ENCODE data around the gene ZFAND3. TPM values are rescaled to one million over a fixed set of nuclear protein-coding genes. Genes with fewer than 3 reads are reported as not detected.

The ZFAND3 gene
- total and polyA plus RNA-seq, 2 donors (not counting 1 experiment from before 2014, with no cell fraction given), result 13.5 to 58.3 TPM

GRCh38 chr6:37993596-37993995 is 174.1 kb downstream of the ZFAND3 start:
- Mint-ChIP-seq H3K27ac (no peak overlapping the region), H3K27me3 (no peaks in the 10 kb centered on the region), H3K4me1 (peaks cover 48% of the 10 kb centered on the region), H3K4me3 (no peak overlapping the region), H3K9me3 (ENCODE audit: insufficient read depth) (no peaks in the 10 kb centered on the region)
- TF ChIP-seq EZH2 (IDR thresholded peaks at IDR 0.05; ENCODE audit: borderline replicate concordance, insufficient read depth, low read depth, low read length, poor library complexity, severe bottlenecking), result no peak
- no peak for TF ChIP-seq CTCF (IDR thresholded peaks at IDR 0.05)
- H3K4me2 ChIP-seq (replicated peaks; ENCODE audit: low read depth, low read length, poor library complexity, severe bottlenecking), result no peak overlapping the region
- H3K9ac ChIP-seq (ENCODE audit: low read length), result no peak overlapping the region
- no peak overlapping the region for H3K4me3 ChIP-seq (ENCODE audit: control extremely low read depth in 1 of 5, extremely low read depth in 1 of 5, insufficient read depth in 1 of 5, low read depth in 2 of 5, low read length in 4 of 5)
- ATAC-seq (ENCODE audit: low read depth) (no peak), DNase-seq (no peak)
- intact Hi-C loops (cut with micrococcal nuclease), result no loop called here
- peaks cover 3% of the 10 kb centered on the region in 2 donors for H3K4me1 ChIP-seq (ENCODE audit: control insufficient read depth in 2 of 2, insufficient read depth in 2 of 2, low read length in 2 of 2)
- peaks cover 64% of the 10 kb centered on the region for H3K79me2 ChIP-seq (ENCODE audit: control insufficient read depth, insufficient read depth, low read length)
- H2AFZ ChIP-seq (ENCODE audit: insufficient read depth, low read depth, low read length, poor library complexity, severe bottlenecking), result no peak overlapping the region
- H3K9me3 ChIP-seq (ENCODE audit: control extremely low read depth in 1 of 3, control insufficient read depth in 2 of 3, insufficient read depth in 1 of 3, low read length in 2 of 3), result no peaks in the 10 kb centered on the region
- H4K20me1 ChIP-seq (ENCODE audit: control insufficient read depth, insufficient read depth, low read length, poor library complexity, severe bottlenecking), result peaks cover 56% of the 10 kb centered on the region
- no peak overlapping the region for H3K27ac ChIP-seq (ENCODE audit: low read length in 2 of 2)
- H3K36me3 ChIP-seq (replicated peaks in 1 of 2; ENCODE audit: control extremely low read depth in 1 of 2, control insufficient read depth in 1 of 2, extremely low read depth in 1 of 2, insufficient read depth in 2 of 2, low read length in 1 of 2), result no peaks in the 10 kb centered on the region
- no peaks in the 10 kb centered on the region for H3K27me3 ChIP-seq (replicated peaks in 1 of 4; ENCODE audit: control extremely low read depth in 1 of 4, control insufficient read depth in 3 of 4, insufficient read depth in 4 of 4, low read length in 3 of 4)
- no CpG with 5 or more reads among the region's 5 CpGs for WGBS (ENCODE audit: insufficient coverage)
- CTCF ChIA-PET, result interaction anchor here (0.6 to 1.8 kb wide), 3 partner anchors 9 to 303 kb away, joined by 3 to 6 read pairs (median 3); no protein-coding TSS in a partner anchor
- POLR2A ChIA-PET, result no interaction called here

GRCh38 chr6:37994223-37994622 is 174.7 kb downstream of the ZFAND3 start:
- Histone ChIP-seq H3K4me2 (replicated peaks; ENCODE audit: low read depth, low read length, poor library complexity, severe bottlenecking) (no peak overlapping the region), H3K4me3 (ENCODE audit: control extremely low read depth in 1 of 5, extremely low read depth in 1 of 5, insufficient read depth in 1 of 5, low read depth in 2 of 5, low read length in 4 of 5) (no peak overlapping the region), H3K27ac (ENCODE audit: low read length in 2 of 2) (no peak overlapping the region), H3K4me1 (ENCODE audit: control insufficient read depth in 2 of 2, insufficient read depth in 2 of 2, low read length in 2 of 2) (no peaks in the 10 kb centered on the region), H3K27me3 (replicated peaks in 1 of 4; ENCODE audit: control extremely low read depth in 1 of 4, control insufficient read depth in 3 of 4, insufficient read depth in 4 of 4, low read length in 3 of 4) (no peaks in the 10 kb centered on the region), H3K9me3 (ENCODE audit: control extremely low read depth in 1 of 3, control insufficient read depth in 2 of 3, insufficient read depth in 1 of 3, low read length in 2 of 3) (no peaks in the 10 kb centered on the region), H3K79me2 (ENCODE audit: control insufficient read depth, insufficient read depth, low read length) (peaks cover 64% of the 10 kb centered on the region), H3K9ac (ENCODE audit: low read length) (no peak overlapping the region), H4K20me1 (ENCODE audit: control insufficient read depth, insufficient read depth, low read length, poor library complexity, severe bottlenecking) (peaks cover 57% of the 10 kb centered on the region), H2AFZ (ENCODE audit: insufficient read depth, low read depth, low read length, poor library complexity, severe bottlenecking) (no peak overlapping the region), H3K36me3 (replicated peaks in 1 of 2; ENCODE audit: control extremely low read depth in 1 of 2, control insufficient read depth in 1 of 2, extremely low read depth in 1 of 2, insufficient read depth in 2 of 2, low read length in 1 of 2) (no peaks in the 10 kb centered on the region)
- Mint-ChIP-seq H3K9me3 (ENCODE audit: insufficient read depth) (peaks cover under 1% of the 10 kb centered on the region), H3K4me1 (peaks cover 41% of the 10 kb centered on the region), H3K4me3 (no peak overlapping the region), H3K27ac (no peak overlapping the region), H3K27me3 (no peaks in the 10 kb centered on the region)
- CTCF ChIA-PET, result interaction anchor here (0.8 to 1.8 kb wide), 2 partner anchors 10 to 18 kb away, joined by 3 to 6 read pairs; no protein-coding TSS in a partner anchor
- TF ChIP-seq EZH2 (IDR thresholded peaks at IDR 0.05; ENCODE audit: borderline replicate concordance, insufficient read depth, low read depth, low read length, poor library complexity, severe bottlenecking), result no peak
- TF ChIP-seq CTCF (IDR thresholded peaks at IDR 0.05), result no peak
- intact Hi-C loops (cut with micrococcal nuclease), result loop anchor here (1.0 kb wide), 1 partner anchor 25 kb away; no protein-coding TSS in a partner anchor
- no peak for ATAC-seq (ENCODE audit: low read depth)
- POLR2A ChIA-PET, result no interaction called here
- DNase-seq, result no peak
- WGBS (ENCODE audit: insufficient coverage), result no CpG with 5 or more reads among the region's 2 CpGs
